ENCODE data around the gene PIP5K1A.
"Not testable (repeated sequence)": the region's sequence is repeated elsewhere in the genome, so short reads cannot be mapped to it uniquely, and the experiment has no call there.

The PIP5K1A gene

GRCh38 chr1:151259351-151259750, 61.0 kb downstream of the PIP5K1A start:
- DNase-seq = no peak

DNA sequence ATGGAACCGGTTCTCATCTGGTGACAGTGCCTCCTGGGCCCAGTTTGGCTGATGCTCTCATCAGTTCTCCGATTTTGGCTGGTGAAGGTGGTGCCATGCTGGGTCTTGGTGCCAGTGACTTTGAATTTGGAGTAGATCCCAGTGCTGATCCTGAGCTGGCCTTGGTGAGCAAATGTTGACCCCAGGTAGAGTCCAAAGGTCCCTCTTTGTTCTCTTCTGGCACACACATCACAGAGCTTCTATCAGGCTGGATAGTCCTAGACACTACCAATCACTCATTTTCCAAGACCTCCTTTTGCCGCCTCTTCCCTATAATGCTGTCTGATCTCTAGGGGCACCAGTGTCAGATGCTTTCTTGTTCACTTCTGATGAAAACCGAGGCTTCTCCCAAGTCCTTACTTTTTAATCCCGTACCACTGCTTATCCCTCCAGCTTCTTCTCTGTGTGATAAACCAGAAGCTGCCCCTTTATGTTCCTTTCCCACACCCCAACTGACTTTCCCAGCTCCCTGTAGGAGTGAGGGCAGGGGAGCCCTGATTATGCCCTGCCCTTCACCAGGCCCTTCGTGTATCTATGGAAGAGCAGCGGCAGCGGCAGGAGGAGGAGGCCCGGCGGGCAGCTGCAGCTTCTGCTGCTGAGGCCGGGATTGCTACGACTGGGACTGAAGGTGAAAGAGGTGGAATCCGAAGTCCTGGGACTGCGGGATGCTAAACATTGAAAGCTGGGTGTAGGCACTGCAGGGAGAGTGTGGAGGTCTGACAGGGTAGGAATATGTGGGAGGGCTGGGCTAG, 67.3 kb downstream of the PIP5K1A start:
- DNase-seq = no peak

DNA sequence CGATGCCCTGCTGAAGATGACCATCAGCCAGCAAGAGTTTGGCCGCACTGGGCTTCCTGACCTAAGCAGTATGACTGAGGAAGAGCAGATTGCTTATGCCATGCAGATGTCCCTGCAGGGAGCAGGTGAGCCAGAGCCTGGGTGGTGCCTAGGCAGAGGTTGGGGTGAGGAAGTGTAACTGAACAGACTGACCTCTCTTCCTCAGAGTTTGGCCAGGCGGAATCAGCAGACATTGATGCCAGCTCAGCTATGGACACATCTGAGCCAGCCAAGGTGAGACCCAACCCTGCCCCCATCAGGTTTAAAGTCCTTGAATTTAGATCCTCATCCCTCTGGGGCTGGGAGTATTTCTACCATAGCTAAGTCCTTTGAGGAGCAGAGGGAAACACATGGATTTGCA, 68.0 kb downstream of the PIP5K1A start:
- no peak for DNase-seq

GRCh38 chr1:151266821-151267220, 68.5 kb downstream of the PIP5K1A start:
- no peak for DNase-seq

DNA sequence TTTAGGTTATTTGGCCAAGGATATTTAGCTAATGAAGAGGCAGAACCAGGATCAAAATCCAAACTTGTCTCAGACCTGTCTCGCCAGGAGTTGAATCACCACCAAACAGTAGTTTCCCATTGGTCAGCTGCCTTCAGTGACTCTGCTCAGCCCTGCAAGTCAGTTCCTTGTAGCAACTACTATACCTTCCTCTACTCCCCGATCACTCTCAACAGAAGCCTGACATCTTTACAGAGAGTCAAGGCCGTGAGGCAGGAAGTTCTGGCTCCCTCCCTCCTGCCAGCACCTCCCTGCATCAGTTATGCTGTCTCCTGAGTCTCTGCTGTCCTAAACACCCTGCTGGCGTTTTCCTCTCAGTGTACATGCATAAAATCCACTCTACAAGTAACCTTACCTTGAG, 69.4 kb downstream of the PIP5K1A start:
- no peak for DNase-seq

- DNase-seq = no peak
Observed at GRCh38 chr1:151273924-151274466, 75.6 kb downstream of the PIP5K1A start.

DNA sequence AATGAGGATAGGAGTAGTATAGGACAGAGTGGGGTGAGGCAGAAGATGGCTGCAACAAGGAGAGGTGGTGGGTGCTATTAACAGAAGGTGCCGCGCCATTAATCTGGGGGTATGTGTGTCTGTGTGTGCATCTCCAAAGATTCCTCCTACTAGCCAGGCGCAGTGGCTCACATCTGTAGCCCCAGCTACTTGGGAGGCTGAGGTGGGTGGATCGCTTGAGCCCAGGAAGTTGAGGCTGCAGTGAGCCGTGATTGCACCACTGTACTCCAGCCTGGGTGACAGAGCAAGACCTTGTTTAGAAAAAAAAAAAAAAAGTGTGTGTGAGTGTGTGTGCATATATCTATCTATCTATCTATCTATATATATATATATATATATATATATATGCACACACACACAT, 77.0 kb downstream of the PIP5K1A start:
- DNase-seq = not testable (repeated sequence)

DNA sequence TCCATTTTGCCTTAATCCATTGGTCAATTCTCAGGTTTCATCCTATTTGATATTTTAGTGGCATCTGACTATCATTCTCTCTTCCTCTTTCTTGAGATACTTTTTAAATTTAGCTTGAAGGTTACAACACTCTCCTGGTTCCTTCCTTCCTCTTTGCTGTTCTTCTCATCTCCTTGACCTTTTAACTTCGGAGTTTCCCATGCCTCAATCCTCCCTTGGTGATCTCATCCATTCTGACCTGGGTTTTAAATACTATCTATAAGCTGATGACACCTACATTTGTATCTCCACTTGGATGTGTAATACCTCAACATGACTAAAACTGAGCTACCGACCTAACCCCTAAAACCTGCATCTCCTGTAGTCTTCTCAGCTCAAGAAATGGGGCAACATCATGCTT, 78.9 kb downstream of the PIP5K1A start:
- DNase-seq = no peak

DNA sequence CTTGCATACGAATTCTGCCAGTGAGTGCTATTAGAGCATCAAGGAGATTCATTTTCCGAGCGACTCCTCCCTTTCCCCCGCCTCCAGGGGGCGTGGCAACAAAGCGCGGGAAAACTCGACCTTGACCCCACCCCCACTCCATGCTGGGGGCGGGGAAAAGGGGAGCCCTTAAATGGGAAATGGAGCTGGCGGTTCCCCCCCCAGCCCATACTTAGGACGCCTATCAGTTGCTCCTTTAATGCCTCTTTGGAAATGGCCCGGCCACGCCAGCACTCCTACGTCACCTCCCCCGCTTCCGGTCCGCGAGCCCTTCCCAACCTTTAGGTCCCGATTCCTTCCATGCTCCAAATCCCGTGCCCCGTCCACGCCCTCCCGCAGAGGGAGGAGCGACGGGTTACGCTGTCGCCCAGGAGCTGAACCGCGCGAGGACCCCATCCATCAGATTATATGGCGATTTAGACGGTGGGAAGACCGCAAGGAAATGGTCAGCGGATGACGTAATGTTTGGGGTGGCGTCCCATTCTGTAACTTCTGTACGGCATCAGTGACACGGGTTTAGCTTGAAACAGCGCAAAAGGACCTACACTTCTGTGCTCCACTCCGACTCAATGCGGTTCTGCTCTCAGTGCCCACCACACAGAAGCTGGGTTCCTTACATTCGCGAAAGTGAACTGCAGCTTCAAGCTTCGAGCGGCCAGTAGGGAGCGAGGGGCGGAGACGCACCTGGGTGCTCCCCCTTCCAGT, 83.0 kb downstream of the PIP5K1A start:
- DNase-seq = peak; percentile 98

DNA sequence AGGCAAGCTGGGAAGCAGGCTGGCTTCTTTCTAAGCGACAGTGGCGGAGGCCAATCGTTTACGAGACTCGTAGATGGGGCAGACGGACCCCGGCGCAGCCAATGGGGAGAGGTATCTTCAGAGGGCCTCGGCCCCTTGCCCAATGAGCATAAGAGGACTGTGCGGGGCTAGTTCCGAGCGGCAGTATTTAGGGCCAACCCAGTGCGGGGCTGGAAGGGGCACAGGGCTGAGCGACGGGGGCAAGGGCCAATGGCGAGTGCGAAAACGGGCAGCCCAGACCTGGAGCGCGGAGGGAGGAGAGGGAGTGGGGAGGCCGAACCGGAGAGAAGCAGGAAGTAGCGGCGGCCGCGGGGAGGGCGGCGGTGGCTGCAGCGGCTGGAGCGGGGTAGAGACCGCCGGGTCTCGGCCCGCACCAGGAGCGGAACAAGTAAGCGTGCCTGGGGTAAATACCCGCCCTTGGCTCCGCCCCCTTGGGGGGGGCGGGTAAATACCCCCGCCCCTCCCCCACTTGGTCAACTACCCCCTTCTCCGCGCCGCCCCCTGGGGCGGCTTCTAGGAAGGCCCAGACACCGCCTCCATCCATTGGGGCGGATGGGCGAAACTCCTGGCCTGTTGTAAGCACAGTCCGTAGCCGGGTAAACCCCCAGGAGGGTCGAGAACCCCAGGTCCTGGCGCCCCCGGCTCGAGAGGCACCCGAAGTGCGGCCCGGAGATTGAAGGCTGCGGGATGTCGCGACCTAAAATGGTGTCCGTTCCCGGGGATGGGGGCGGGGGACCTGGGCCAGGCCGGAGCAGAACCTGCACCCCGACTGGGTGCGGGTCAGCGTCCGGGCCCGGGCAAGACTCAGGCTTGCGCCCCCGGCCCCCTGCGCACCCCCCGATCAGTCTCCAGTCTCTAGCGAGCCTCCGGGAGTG, 83.9 kb downstream of the PIP5K1A start, which contains the start of gene ZNF687:
Gene ZNF687, plus strand, starts transcription at position 331 of the 914 bp plus-strand sequence. CDS start 3,993 bp downstream, outside the sequence.
- DNase-seq = peak; percentile 100

DNA sequence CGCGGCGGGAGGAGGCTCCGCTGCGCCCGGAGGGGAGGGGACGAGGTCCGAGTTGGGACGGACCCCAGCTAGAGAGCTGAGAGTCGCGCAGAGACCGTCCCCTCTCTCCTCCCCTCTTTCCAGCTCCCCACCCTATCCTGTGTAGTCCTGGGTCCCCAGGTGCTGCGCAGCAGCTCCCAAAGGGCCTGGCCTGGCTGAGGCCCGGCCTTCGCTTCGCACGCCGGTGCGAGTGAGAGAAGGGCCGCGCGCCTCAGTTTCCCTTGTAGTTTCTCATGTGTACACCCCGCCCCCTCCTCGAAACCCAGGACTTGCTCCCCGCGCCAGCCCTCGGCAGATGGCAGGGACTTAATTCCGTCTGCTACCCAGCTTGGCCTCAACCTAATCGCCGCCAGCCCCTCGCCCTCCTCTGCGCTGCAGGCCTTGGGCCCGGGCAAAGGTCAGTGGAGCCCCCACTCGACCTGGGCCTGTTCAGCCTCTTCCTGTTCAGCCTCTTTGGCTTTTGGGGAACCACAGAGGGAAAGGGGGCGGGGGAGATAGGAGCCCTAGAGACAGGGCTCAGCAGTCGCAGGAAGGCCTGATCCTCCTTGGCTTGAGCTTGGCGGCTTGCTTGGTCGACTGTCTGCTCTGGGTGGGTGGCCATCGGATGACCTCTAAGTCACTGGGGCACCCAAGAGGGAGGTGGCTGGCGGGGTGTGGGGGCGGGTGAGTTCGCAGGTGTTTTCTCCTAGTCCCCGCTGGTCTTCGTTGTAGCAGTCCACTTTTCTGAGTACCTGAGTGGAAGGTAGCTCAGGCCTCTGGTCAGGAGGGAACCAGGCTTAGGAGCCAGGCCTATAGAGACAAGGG, 84.8 kb downstream of the PIP5K1A start:
- no peak for DNase-seq

GRCh38 chr1:151284013-151284577, 85.7 kb downstream of the PIP5K1A start:
- DNase-seq = no peak

GRCh38 chr1:151286619-151287340, 88.4 kb downstream of the PIP5K1A start:
- no peak for DNase-seq

- no peak for DNase-seq
Observed at GRCh38 chr1:151287341-151287699, 89.0 kb downstream of the PIP5K1A start.

GRCh38 chr1:151287767-151288500, 89.6 kb downstream of the PIP5K1A start:
- no peak for DNase-seq

GRCh38 chr1:151288502-151288901, 90.2 kb downstream of the PIP5K1A start:
- no peak for DNase-seq

- DNase-seq = no peak
Observed at GRCh38 chr1:151289080-151289935, 91.0 kb downstream of the PIP5K1A start.

DNA sequence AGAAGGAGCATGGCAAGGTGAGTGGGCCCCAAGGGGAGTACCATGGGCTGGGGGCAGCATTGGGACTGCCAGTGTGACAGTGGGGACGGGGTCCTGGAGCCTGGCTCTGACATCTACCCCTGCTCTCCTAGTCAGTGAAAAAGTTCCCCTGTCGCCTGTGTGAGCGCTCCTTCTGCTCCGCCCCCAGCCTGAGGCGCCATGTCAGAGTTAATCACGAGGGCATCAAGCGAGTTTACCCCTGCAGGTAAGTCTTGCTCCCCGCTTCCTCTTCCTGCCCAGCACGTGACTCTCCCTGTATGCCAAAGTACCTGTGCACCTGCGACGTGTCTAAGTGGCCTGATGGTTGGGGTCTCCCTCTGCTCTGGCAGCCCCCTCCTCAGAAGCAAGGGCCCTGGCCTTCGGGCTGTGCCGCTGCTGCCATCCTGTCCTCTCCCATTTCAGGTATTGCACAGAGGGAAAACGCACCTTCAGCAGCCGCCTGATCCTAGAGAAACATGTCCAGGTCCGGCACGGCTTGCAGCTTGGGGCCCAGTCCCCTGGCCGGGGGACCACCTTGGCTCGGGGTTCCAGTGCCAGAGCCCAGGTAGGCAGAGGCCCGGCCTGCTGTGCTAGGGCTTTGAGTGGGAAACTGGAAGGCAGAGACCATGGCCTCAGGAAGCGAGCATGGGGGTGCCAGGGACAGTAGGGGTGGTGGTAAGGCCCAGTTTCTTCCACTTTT, 91.8 kb downstream of the PIP5K1A start:
- no peak for DNase-seq
